ENCODE measurements around the gene ARL15. TPM values are rescaled to one million over a fixed set of nuclear protein-coding genes. Genes with fewer than 3 reads are reported as not detected.

Gene ARL15
- total RNA-seq, 1 donor from 2014 or later, result 14.0 TPM

- no peak overlapping the region for H3K4me3 Mint-ChIP-seq (ENCODE audit: unreplicated experiment)
- H3K36me3 Mint-ChIP-seq (ENCODE audit: low read depth), result no peaks in the 10 kb centered on the region
- H3K9me3 Mint-ChIP-seq (ENCODE audit: low read depth), result no peaks in the 10 kb centered on the region
- H3K27ac Mint-ChIP-seq (ENCODE audit: unreplicated experiment), result no peak overlapping the region
- H3K27me3 Mint-ChIP-seq (ENCODE audit: low read depth), result no peaks in the 10 kb centered on the region
- peaks cover 18% of the 10 kb centered on the region for H3K4me1 Mint-ChIP-seq (ENCODE audit: low read depth)
- DNase-seq (ENCODE audit: low spot score), result no peak
- TF ChIP-seq CTCF (IDR thresholded peaks at IDR 0.05), result no peak
Measured at GRCh38 chr5:54298947-54299346, 11.4 kb downstream of the ARL15 start.

- H3K36me3 Mint-ChIP-seq (ENCODE audit: low read depth), result no peaks in the 10 kb centered on the region
- H3K27me3 Mint-ChIP-seq (ENCODE audit: low read depth), result no peaks in the 10 kb centered on the region
- no peaks in the 10 kb centered on the region for H3K9me3 Mint-ChIP-seq (ENCODE audit: low read depth)
- TF ChIP-seq CTCF (IDR thresholded peaks at IDR 0.05), result no peak
- no peak for DNase-seq (ENCODE audit: low spot score)
- H3K4me3 Mint-ChIP-seq (ENCODE audit: unreplicated experiment), result no peak overlapping the region
- H3K27ac Mint-ChIP-seq (ENCODE audit: unreplicated experiment), result no peak overlapping the region
- peaks cover 14% of the 10 kb centered on the region for H3K4me1 Mint-ChIP-seq (ENCODE audit: low read depth)
Measured at GRCh38 chr5:54296386-54296785, 14.0 kb downstream of the ARL15 start.

GRCh38 chr5:54295651-54296276 lies 14.6 kb downstream of the ARL15 start:
- Mint-ChIP-seq H3K4me1 (ENCODE audit: low read depth) (peaks cover 12% of the 10 kb centered on the region), H3K4me3 (ENCODE audit: unreplicated experiment) (no peak overlapping the region), H3K27ac (ENCODE audit: unreplicated experiment) (no peak overlapping the region), H3K9me3 (ENCODE audit: low read depth) (no peaks in the 10 kb centered on the region), H3K36me3 (ENCODE audit: low read depth) (no peaks in the 10 kb centered on the region), H3K27me3 (ENCODE audit: low read depth) (no peaks in the 10 kb centered on the region)
- no peak for TF ChIP-seq CTCF (IDR thresholded peaks at IDR 0.05)
- DNase-seq (ENCODE audit: low spot score), result no peak

GRCh38 chr5:54294097-54294667 lies 16.2 kb downstream of the ARL15 start:
- Mint-ChIP-seq H3K9me3 (ENCODE audit: low read depth) (no peaks in the 10 kb centered on the region), H3K4me1 (ENCODE audit: low read depth) (peaks cover 12% of the 10 kb centered on the region), H3K36me3 (ENCODE audit: low read depth) (no peaks in the 10 kb centered on the region), H3K4me3 (ENCODE audit: unreplicated experiment) (no peak overlapping the region), H3K27ac (ENCODE audit: unreplicated experiment) (no peak overlapping the region), H3K27me3 (ENCODE audit: low read depth) (no peaks in the 10 kb centered on the region)
- no peak for DNase-seq (ENCODE audit: low spot score)
- TF ChIP-seq CTCF (IDR thresholded peaks at IDR 0.05), result no peak

GRCh38 chr5:54292866-54293265 lies 17.5 kb downstream of the ARL15 start:
- no peaks in the 10 kb centered on the region for H3K27me3 Mint-ChIP-seq (ENCODE audit: low read depth)
- peaks cover 12% of the 10 kb centered on the region for H3K4me1 Mint-ChIP-seq (ENCODE audit: low read depth)
- H3K27ac Mint-ChIP-seq (ENCODE audit: unreplicated experiment), result no peak overlapping the region
- H3K36me3 Mint-ChIP-seq (ENCODE audit: low read depth), result no peaks in the 10 kb centered on the region
- H3K4me3 Mint-ChIP-seq (ENCODE audit: unreplicated experiment), result no peak overlapping the region
- H3K9me3 Mint-ChIP-seq (ENCODE audit: low read depth), result no peaks in the 10 kb centered on the region
- no peak for TF ChIP-seq CTCF (IDR thresholded peaks at IDR 0.05)
- DNase-seq (ENCODE audit: low spot score), result no peak

Data from chondrocyte (in vitro differentiated cells).